Activated CD4-positive, alpha-beta memory T cell treated with anti-CD3 and anti-CD28 coated beads, Interleukin-2, amount 10 ng/mL, durations not matched to agents 7 days and 5 days (primary cell): ENCODE data around the gene BTBD2. TPM values are rescaled to one million over a fixed set of nuclear protein-coding genes. Genes with fewer than 3 reads are reported as not detected.

Experiments
- CTCF ChIA-PET: fragments of 350-600 bp; sonication (Branson Sonifier 250); formaldehyde crosslinking; loops from one replicate; lab custom pipeline; 2021; ENCODE audit warnings: antibody characterized with exemption, inconsistent platforms; lab: Charles Lee
- POLR2A ChIA-PET: fragments of 350-600 bp; sonication (Branson Sonifier 250); formaldehyde crosslinking; loops from one replicate; lab custom pipeline; 2021; ENCODE audit warnings: antibody characterized with exemption; lab: Charles Lee
- DNase-seq: peaks from one replicate; pipeline ENCODE4 v3.0.0-alpha.2; 2020
- H3K27ac Mint-ChIP-seq: one replicate; pipeline ENCODE4 v1.8.0; 2021; ENCODE audit warnings: mild to moderate bottlenecking, mixed read lengths
- H3K27me3 Mint-ChIP-seq: one replicate; pipeline ENCODE4 v1.8.0; 2021; ENCODE audit warnings: mixed read lengths
- H3K36me3 Mint-ChIP-seq: one replicate; pipeline ENCODE4 v1.8.0; 2021; ENCODE audit warnings: low read depth, mixed read lengths
- H3K4me1 Mint-ChIP-seq: one replicate; pipeline ENCODE4 v1.8.0; 2021; ENCODE audit warnings: mixed read lengths
- H3K4me3 Mint-ChIP-seq: one replicate; pipeline ENCODE4 v1.8.0; 2021; ENCODE audit warnings: mild to moderate bottlenecking, mixed read lengths
- H3K9me3 Mint-ChIP-seq: one replicate; pipeline ENCODE4 v1.8.0; 2021; ENCODE audit warnings: mixed read lengths
- total RNA-seq, 2 experiments: library from RNA; stranded (reverse); gene quantifications; one replicate each; pipeline ENCODE4 v1.2.3, GENCODE V29; 2021

BTBD2 gene
- total RNA-seq, 2 experiments from 2014 or later, result 55.4 to 57.1 TPM

DNA sequence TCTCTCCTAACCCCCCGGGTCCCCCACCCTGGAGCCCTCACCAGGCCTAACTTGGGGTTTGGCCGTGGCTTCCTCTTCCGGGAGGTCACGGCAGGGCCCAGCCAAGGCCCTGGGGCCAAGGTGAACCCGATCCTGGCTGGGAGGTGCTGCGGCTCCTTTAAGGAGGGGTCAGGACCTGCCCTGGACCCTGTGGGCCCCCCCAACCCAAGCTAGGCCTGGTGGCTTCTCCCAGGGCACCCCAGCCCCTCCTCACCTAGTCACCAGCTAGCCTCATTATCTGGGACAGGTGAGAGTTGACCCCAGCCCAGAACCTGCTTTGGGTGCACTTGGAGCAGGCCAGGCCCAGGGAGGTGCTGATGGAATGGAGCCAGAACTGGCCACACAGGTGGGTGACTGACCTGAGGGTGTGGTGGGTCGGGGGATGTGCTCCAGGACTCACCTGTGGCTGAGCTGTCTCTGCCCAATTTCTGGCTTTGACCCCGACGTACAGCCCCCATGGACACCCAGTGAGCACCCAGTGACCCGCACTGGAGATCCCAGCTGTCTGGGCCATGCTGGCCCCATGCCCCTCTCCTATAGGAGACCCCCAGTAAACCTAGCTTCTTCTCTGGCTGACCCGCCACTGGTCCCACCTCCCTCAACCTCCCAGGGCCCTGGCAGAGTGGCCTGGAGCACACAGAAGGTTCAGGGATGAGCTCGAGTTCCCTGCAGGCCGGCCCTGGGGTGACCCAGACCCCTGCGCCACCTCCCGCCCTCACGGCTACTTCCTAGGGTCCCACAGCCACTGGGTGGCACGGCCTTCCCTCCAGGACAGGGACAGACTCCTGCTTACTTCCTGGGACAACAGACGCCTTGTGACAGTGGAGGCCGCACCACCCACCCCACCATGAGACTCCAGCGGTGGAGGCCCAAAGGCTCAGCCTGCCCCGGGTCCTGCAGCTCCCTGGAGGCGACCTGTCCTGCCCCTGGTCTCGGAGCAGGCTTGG lies 42.3 kb upstream of the BTBD2 start:
- peaks cover 2% of the 10 kb centered on the region for H3K36me3 Mint-ChIP-seq
- POLR2A ChIA-PET, result interaction anchor here (0.8 to 1.5 kb wide), 3 partner anchors 9 to 37 kb away, joined by 3 to 4 read pairs (median 3); no protein-coding TSS in a partner anchor
- no peak for DNase-seq
- H3K27ac Mint-ChIP-seq, result peak overlapping the region; percentile 78
- no peak overlapping the region for H3K4me3 Mint-ChIP-seq
- peaks cover 56% of the 10 kb centered on the region for H3K4me1 Mint-ChIP-seq
- no peaks in the 10 kb centered on the region for H3K27me3 Mint-ChIP-seq
- CTCF ChIA-PET, result interaction anchor here (1.2 kb wide), 1 partner anchor 128 kb away, joined by 7 read pairs; no protein-coding TSS in a partner anchor
- H3K9me3 Mint-ChIP-seq, result no peaks in the 10 kb centered on the region

DNA sequence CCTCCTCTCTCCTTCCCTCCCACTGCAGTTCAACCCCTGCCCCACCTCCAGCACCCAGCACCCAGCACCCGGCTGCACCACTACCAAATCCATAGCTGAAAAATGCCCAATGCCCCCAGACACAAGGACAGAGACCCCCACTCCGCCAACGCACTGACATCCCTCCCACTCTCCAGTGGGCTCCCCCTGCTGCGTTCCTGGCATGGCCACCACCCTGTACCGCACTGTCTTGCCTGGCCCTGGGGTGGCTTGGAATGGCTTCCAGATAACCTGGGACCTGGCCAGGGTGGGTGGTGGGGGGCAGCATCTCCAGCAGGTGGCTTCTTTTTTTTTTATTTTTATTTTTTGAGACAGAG lies 41.3 kb upstream of the BTBD2 start:
- POLR2A ChIA-PET, result interaction anchor here (1.5 to 1.7 kb wide), 2 partner anchors 15 to 27 kb away, joined by 7 read pairs; no protein-coding TSS in a partner anchor
- Mint-ChIP-seq H3K36me3 (peaks cover 2% of the 10 kb centered on the region), H3K9me3 (no peaks in the 10 kb centered on the region), H3K4me3 (peak overlapping the region; percentile 73), H3K4me1 (peaks cover 58% of the 10 kb centered on the region), H3K27ac (peak overlapping the region; percentile 78), H3K27me3 (no peaks in the 10 kb centered on the region)
- DNase-seq, result no peak
- CTCF ChIA-PET, result no interaction called here

DNA sequence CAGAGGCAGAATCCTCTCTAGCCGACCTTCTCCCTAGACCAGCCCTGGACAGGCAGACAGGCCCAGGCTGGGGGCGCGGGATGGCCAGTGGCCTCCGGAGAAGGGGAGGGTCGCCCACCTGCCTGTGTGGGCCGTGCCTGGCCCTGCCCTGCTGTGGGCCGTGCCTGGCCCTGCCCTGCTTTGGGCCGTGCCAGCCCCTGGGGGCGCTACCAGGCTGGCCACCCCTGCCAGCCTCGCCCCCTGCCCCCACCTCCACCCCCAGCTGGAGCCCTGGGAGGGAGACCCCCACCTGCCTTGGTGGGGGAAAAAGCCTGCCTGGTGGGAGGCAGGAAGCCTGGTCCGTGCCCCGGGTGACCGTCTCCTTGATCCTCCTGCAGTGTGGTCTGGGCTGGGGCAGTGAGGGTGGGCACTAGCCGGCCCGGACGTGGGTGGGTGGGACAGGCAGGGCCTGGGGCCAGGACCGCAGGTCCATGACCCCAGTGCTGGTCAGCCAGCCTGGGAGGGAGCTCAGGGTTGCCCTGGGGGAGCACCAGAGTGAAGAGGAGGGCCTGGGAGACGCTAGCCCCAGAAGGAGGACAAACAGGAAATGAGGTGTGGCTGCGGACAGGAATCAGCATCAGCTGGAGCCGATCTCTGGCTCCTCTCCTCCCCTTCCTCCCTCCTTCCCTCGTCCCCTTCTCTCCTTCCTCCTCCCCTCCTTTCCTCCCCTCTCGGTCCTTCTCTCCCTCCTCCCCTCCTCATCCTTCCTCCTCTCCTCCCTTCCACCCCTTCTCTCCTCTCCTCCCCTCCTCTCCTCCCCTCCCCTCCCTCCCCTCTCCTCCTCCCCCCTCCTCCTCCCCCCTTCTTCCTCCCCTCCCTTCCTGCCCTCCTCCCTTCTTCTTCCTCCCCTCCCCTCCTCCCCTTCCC lies 40.7 kb upstream of the BTBD2 start:
- peak; percentile 59 for DNase-seq
- Mint-ChIP-seq H3K27me3 (no peaks in the 10 kb centered on the region), H3K27ac (peak overlapping the region; percentile 91), H3K4me1 (peaks cover 60% of the 10 kb centered on the region), H3K36me3 (peaks cover 2% of the 10 kb centered on the region), H3K4me3 (peak overlapping the region; percentile 73), H3K9me3 (no peaks in the 10 kb centered on the region)
- ChIA-PET CTCF (interaction anchor here (0.6 kb wide), 1 partner anchor 24 kb away, joined by 3 read pairs; no protein-coding TSS in a partner anchor), POLR2A (interaction anchor here (0.9 to 1.7 kb wide), 3 partner anchors 14 to 28 kb away, joined by 3 to 7 read pairs (median 7); no protein-coding TSS in a partner anchor)

DNA sequence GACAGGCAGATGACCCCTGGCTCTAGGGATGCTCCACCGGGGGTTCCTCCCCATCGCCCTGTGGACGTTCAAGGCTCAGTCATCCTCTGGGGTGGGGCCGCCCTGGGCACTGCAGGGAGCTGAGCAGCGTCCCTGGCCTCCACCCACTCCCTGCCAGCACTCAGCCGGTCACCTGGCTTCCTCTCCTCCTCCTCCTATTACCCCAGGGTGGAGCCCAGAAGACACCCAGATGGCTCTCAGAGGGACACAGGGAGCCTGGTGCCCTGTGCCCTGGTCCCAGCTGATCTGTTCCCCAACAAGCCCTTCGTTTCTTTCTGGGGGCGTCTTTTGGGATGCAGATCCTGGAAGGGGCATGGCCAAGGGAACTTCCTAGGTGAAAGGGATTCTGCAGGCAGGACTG lies 39.2 kb upstream of the BTBD2 start:
- POLR2A ChIA-PET, result interaction anchor here (0.6 to 0.8 kb wide), 3 partner anchors 11 to 12 kb away, joined by 3 to 5 read pairs (median 3); no protein-coding TSS in a partner anchor
- Mint-ChIP-seq H3K4me3 (no peak overlapping the region), H3K36me3 (peaks cover 2% of the 10 kb centered on the region), H3K27ac (peak overlapping the region; percentile 82), H3K9me3 (no peaks in the 10 kb centered on the region), H3K4me1 (peaks cover 51% of the 10 kb centered on the region), H3K27me3 (no peaks in the 10 kb centered on the region)
- CTCF ChIA-PET, result no interaction called here
- no peak for DNase-seq

DNA sequence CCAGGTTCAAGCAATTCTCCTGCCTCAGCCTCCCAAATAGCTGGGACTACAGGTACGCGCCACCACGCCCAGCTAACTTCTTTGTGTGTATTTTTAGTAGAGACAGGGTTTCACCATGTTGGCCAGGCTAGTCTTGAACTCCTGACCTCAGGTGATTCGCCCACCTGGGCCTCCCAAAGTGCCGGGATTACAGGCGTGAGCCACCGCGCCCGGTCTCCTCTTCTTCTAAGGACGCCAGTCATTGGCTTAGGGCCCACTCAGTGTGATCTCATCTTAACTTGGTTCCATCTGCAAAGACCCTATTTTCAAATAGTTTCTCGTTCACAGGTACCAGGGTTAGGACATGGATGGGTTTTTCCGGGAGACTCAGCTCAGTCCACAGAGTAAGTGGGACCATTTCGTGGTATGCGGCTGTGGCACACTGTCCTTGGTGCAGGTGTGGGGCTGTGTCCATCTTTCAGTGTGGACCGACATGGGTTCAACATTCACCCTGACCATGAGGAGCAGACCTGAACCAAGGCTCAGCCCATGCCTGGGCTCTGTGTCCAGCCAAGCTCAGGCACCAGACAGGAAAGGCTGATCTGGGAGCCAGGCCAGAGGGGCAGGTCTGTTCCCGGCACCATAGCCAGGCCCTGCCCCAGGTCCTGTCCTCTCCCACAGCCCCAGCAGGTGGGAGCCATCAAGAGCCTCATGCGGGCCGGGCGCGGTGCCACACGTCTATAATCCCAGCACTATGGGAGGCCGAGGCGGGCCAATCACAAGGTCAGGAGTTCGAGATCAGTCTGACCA lies 38.3 kb upstream of the BTBD2 start:
- peak overlapping the region; percentile 54 for H3K27ac Mint-ChIP-seq
- H3K27me3 Mint-ChIP-seq, result no peaks in the 10 kb centered on the region
- no peaks in the 10 kb centered on the region for H3K9me3 Mint-ChIP-seq
- CTCF ChIA-PET, result interaction anchor here (0.6 kb wide), 1 partner anchor 124 kb away, joined by 3 read pairs; no protein-coding TSS in a partner anchor
- no peak for DNase-seq
- no peak overlapping the region for H3K4me3 Mint-ChIP-seq
- H3K36me3 Mint-ChIP-seq, result peaks cover 10% of the 10 kb centered on the region
- peaks cover 57% of the 10 kb centered on the region for H3K4me1 Mint-ChIP-seq
- POLR2A ChIA-PET, result interaction anchor here (0.6 to 3.2 kb wide), 7 partner anchors 10 to 42 kb away, joined by 3 to 33 read pairs (median 10); partner anchors contain the start of gene MOB3A

DNA sequence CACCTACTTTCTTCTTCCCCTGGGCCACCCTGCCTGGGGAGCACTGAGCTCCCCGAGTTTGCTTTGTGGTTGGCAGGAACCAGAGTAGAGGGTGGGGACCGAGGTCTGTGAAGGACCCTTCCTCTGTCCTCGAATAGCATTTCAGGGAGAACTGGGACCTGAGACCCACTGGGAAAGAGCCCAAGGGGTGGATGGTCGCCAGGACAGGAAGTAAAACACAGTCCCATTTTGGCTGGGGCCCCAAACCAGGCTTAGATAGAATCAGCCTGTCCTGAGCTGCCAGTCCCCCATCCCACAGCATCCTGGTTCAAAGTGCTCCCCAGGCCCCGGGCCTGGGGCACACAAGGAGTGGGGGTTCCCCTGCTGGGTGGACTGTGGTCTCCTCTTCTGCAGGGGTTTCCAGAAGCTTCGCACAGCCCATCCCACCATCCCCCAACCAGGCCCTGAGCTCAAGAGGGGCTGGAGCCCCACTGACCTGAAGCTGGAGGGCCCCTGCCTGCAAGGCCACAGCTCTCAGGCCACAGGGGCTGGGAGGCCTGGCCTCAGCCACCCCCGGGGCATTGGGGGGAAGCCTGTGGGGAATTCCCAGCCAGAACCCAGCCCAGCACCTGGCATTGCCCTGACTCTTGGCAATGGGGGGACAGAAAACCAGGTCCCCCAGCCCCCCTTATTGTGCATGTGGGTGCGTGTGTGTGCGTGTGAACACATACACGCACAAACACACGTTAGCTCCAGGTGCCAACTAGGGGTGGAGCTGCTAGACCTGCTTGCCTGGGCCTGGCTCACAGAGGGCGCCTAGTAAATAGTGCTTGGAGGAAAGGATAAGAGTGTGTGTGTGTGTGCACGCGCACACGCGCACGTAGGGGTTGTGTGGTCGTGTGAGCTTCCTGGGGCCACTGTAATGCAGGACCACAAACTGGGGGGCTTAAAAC lies 36.5 kb upstream of the BTBD2 start:
- H3K4me3 Mint-ChIP-seq, result peak overlapping the region; percentile 68
- H3K27ac Mint-ChIP-seq, result peak overlapping the region; percentile 90
- ChIA-PET CTCF (interaction anchor here (0.5 to 2.1 kb wide), 13 partner anchors 9 to 156 kb away, joined by 3 to 14 read pairs (median 4); no protein-coding TSS in a partner anchor), POLR2A (interaction anchor here (0.7 to 3.2 kb wide), 24 partner anchors 10 to 196 kb away, joined by 3 to 35 read pairs (median 6); partner anchors contain the start of gene MOB3A)
- H3K27me3 Mint-ChIP-seq, result no peaks in the 10 kb centered on the region
- peaks cover 15% of the 10 kb centered on the region for H3K36me3 Mint-ChIP-seq
- peaks cover 62% of the 10 kb centered on the region for H3K4me1 Mint-ChIP-seq
- DNase-seq, result peak; percentile 48
- no peaks in the 10 kb centered on the region for H3K9me3 Mint-ChIP-seq

DNA sequence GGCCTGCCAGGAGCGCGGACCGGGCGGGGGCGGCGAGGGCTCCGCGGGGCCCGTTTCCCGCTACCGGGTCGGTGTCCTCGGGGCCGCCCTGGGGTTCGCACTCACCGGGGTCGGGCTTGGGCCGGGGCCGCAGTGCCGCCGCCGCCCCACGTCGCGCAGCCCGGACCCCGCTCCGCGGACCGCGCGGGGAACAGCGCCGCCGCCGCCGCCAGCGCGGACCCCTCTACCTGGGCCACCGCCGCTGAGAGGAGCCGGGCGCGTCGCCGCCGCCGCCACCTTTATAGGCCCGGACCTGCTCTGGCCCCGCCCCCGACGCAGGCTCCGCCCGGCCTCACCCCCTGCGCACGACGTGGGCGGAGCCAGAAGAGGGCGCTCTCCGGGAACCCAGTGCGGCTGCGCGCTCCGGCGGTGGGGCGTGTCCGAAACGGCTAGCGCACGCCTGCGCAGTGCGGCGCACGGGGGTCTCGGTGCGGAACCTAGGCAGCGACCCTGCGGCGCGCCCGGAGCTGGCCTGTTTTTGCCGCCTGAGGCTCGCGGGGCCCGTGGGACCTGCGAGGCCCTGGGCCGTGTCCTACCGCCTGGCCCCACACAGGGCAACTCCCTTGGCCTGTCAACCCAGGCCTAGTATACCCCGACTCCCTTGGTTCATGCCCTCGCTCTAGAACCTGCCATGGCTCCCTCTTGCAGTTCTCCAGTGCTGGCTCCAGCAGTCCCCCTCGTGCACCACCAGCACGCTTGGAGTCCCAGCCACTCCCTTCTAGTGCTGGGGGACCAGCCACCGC lies 35.7 kb upstream of the BTBD2 start, which contains the start of gene MKNK2:
TSS of gene MKNK2 (minus strand) at position 254 of the 782 bp plus-strand sequence. CDS start 393 bp downstream, outside the sequence.
- DNase-seq, result peak; percentile 94

DNA sequence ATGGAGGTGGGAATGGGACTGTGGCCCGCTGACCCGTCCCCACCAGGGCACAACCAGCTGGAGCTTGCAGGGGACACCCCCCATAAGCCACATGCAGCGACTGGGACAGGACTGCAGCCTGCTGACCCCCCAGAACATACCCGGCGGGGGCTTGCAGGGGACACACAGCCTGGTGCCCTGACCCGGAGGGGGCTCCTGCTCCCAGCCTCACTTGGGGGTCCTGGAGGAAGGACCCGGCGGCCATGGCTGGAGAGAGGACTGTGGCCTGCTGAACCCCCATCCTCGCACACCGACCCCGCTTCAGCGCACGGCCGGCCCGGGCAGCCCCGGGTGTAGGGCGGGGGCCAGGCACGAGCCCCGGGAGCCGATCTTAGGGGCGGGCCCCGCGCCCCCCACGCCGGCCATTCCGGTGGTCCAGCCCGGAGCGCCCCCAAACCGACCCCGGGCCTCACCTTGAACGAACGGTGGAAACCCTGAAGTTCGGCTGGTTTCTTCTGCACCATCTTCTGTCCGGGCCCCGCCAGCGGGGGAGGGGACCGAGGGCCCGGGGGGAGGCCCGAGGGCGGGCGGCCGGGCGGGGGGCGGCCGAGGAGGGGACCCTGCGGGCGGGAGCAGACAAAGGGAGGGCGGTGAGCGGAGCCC lies 35.0 kb upstream of the BTBD2 start:
- Mint-ChIP-seq H3K9me3 (no peaks in the 10 kb centered on the region), H3K27me3 (no peaks in the 10 kb centered on the region), H3K27ac (peak overlapping the region; percentile 44), H3K4me1 (peaks cover 54% of the 10 kb centered on the region), H3K36me3 (peaks cover 17% of the 10 kb centered on the region), H3K4me3 (peak overlapping the region; percentile 75)
- POLR2A ChIA-PET, result interaction anchor here (1.0 to 2.9 kb wide), 6 partner anchors 9 to 47 kb away, joined by 4 to 20 read pairs (median 7); partner anchors contain the start of gene IZUMO4
- CTCF ChIA-PET, result interaction anchor here (2.1 kb wide), 1 partner anchor 8 kb away, joined by 14 read pairs; no protein-coding TSS in a partner anchor
- no peak for DNase-seq

More for the DNA sequence above, 35.7 kb upstream of the BTBD2 start, which contains the start of gene MKNK2:
- no peaks in the 10 kb centered on the region for H3K9me3 Mint-ChIP-seq
- H3K4me1 Mint-ChIP-seq, result peaks cover 58% of the 10 kb centered on the region
- ChIA-PET POLR2A (interaction anchor here (0.7 to 3.2 kb wide), 21 partner anchors 9 to 195 kb away, joined by 3 to 35 read pairs (median 7); partner anchors contain the start of gene MOB3A), CTCF (interaction anchor here (0.9 to 2.1 kb wide), 10 partner anchors 9 to 155 kb away, joined by 3 to 14 read pairs (median 4); no protein-coding TSS in a partner anchor)
- H3K36me3 Mint-ChIP-seq, result peaks cover 18% of the 10 kb centered on the region
- peak within 1 kb of the TSS; percentile 90 for H3K27ac Mint-ChIP-seq
- no peaks in the 10 kb centered on the region for H3K27me3 Mint-ChIP-seq
- peak within 1 kb of the TSS; percentile 75 for H3K4me3 Mint-ChIP-seq

DNA sequence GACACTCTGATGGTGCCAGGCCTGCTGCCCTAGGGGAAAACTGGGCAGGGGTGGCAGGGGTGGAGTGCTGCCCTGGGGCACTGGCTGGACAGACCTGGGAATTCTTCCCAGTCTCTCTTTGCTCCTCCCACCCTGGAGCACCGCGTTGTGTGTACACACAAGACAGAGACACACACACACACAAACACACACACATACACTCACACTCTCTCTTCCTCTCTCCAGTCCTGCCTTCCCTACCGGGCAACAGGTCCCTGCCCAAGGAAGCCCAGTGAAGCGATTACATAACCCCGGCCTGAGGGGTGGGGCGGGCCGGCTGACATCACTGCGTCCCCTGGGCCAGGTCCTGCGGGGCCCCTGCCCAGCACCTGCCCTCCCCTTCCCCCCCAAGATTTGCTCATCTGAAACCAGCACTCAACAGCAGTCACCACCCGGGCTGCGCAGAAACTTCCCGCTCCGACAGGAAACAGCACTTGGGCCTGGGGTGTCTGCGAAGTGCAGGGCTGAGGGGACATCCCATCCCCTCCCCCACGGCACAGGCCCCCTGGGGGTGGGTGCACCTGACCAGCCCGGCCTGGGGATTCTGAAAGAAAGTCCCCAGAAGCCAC lies 34.3 kb upstream of the BTBD2 start:
- H3K27ac Mint-ChIP-seq, result peak overlapping the region; percentile 44
- POLR2A ChIA-PET, result interaction anchor here (0.8 to 2.9 kb wide), 8 partner anchors 8 to 108 kb away, joined by 3 to 20 read pairs (median 7); partner anchors contain the start of gene IZUMO4
- H3K9me3 Mint-ChIP-seq, result no peaks in the 10 kb centered on the region

More for the DNA sequence above, 34.3 kb upstream of the BTBD2 start:
- CTCF ChIA-PET, result no interaction called here
- peak; percentile 74 for DNase-seq
- Mint-ChIP-seq H3K27me3 (no peaks in the 10 kb centered on the region), H3K4me1 (peaks cover 50% of the 10 kb centered on the region), H3K36me3 (peaks cover 16% of the 10 kb centered on the region), H3K4me3 (peak overlapping the region; percentile 75)
